ENCODE data around the gene PLEKHH1. TPM values are rescaled to one million over a fixed set of nuclear protein-coding genes. Genes with fewer than 3 reads are reported as not detected.
"Not testable (repeated sequence)": the region's sequence is repeated elsewhere in the genome, so short reads cannot be mapped to it uniquely, and the experiment has no call there.

Gene PLEKHH1
- total and polyA plus RNA-seq, 2 experiments from 2014 or later: 14.7 to 33.9 TPM

- not testable (repeated sequence) for H3K9me2 ChIP-seq (ENCODE audit: insufficient read depth); DNase-seq (ENCODE audit: low spot score); H3K4me2 ChIP-seq; H3K27me3 ChIP-seq (ENCODE audit: insufficient read depth); H3K4me3 Mint-ChIP-seq; H3K27ac Mint-ChIP-seq; H3K9me3 Mint-ChIP-seq; H3K27ac ChIP-seq (ENCODE audit: low read depth); H3F3A ChIP-seq (replicated peaks; ENCODE audit: low read depth); H2AFZ ChIP-seq; H3K27me3 Mint-ChIP-seq (ENCODE audit: insufficient read depth, low read depth, poor library complexity); H3K36me3 ChIP-seq (ENCODE audit: insufficient read depth); H3K4me3 ChIP-seq; ATAC-seq; H3K79me2 ChIP-seq (replicated peaks; ENCODE audit: insufficient read depth)
- Mint-ChIP-seq H3K4me1 (peaks cover 15% of the 10 kb centered on the region), H3K36me3 (ENCODE audit: low read depth) (peaks cover 20% of the 10 kb centered on the region)
- Histone ChIP-seq H3K4me1 (ENCODE audit: insufficient read depth) (peaks cover 10% of the 10 kb centered on the region), H4K20me1 (replicated peaks; ENCODE audit: insufficient read depth) (peaks cover 10% of the 10 kb centered on the region; the same call in 1 of the 2 replicates)
These were observed 93.0 kb downstream of the PLEKHH1 start for GRCh38 chr14:67626131-67626530.

- peaks cover 4% of the 10 kb centered on the region for H3K4me1 ChIP-seq (ENCODE audit: insufficient read depth)
- no peak overlapping the region for H2AFZ ChIP-seq
- no peak overlapping the region for H3K27ac Mint-ChIP-seq
- ATAC-seq: no peak
- H3K27me3 ChIP-seq (ENCODE audit: insufficient read depth): no peaks in the 10 kb centered on the region
- no peaks in the 10 kb centered on the region for H3K9me2 ChIP-seq (ENCODE audit: insufficient read depth)
- peaks cover 2% of the 10 kb centered on the region for H3K27me3 Mint-ChIP-seq (ENCODE audit: insufficient read depth, low read depth, poor library complexity)
- H3K4me3 ChIP-seq: no peak overlapping the region
- H3K4me3 Mint-ChIP-seq: no peak overlapping the region
- H3K4me2 ChIP-seq: no peak overlapping the region
- H3K79me2 ChIP-seq (replicated peaks; ENCODE audit: insufficient read depth): no peaks in the 10 kb centered on the region
- no peak for DNase-seq (ENCODE audit: low spot score)
- no peaks in the 10 kb centered on the region for H3F3A ChIP-seq (replicated peaks; ENCODE audit: low read depth)
- no peaks in the 10 kb centered on the region for H3K9me3 Mint-ChIP-seq
- TF ChIP-seq JUNB (IDR thresholded peaks at IDR 0.05; ENCODE audit: unreplicated experiment) (no peak), STAT1 (IDR thresholded peaks at IDR 0.05; ENCODE audit: unreplicated experiment) (no peak), ZNF462 (CRISPR knock-in tag; IDR thresholded peaks at IDR 0.05) (no peak), REST (IDR thresholded peaks at IDR 0.05; ENCODE audit: unreplicated experiment) (no peak), ZNF331 (CRISPR knock-in tag; IDR thresholded peaks at IDR 0.05; ENCODE audit: low read depth) (no peak), EZH2phosphoT487 (IDR thresholded peaks at IDR 0.05; ENCODE audit: unreplicated experiment) (no peak), ZNF114 (CRISPR knock-in tag; IDR thresholded peaks at IDR 0.05) (no peak), CREB1 (CRISPR knock-in tag; IDR thresholded peaks at IDR 0.05; ENCODE audit: low read depth) (no peak)
- H3K27ac ChIP-seq (ENCODE audit: low read depth): no peak overlapping the region
- H4K20me1 ChIP-seq (replicated peaks; ENCODE audit: insufficient read depth): peaks cover 10% of the 10 kb centered on the region; the same call in 1 of the 2 replicates
- peaks cover 5% of the 10 kb centered on the region; the same call in 1 of the 2 replicates for H3K36me3 ChIP-seq (ENCODE audit: insufficient read depth)
- peaks cover 8% of the 10 kb centered on the region; the same call in 2 of the 3 replicates for H3K4me1 Mint-ChIP-seq
- peaks cover 16% of the 10 kb centered on the region for H3K36me3 Mint-ChIP-seq (ENCODE audit: low read depth)
These were observed 94.4 kb downstream of the PLEKHH1 start for GRCh38 chr14:67627519-67627918.

All from GM23338 (cell line).